Activated CD8-positive, alpha-beta memory T cell treated with anti-CD3 and anti-CD28 coated beads, Interleukin-2, amount 10 ng/mL, durations not matched to agents 7 days and 5 days (primary cell): ENCODE measurements around the gene ATAD3A. TPM values are rescaled to one million over a fixed set of nuclear protein-coding genes. Genes with fewer than 3 reads are reported as not detected.

ENCODE experiments used
- ATAC-seq: fragments of 150-1000 bp; cut with Tn5 transposase; one replicate; pipeline ENCODE4 v1.10.0; 2021; ENCODE audit warnings: moderate library complexity
- CTCF ChIA-PET: fragments of 350-600 bp; sonication (Branson Sonifier 250); formaldehyde crosslinking; loops from one replicate; lab custom pipeline; 2021; ENCODE audit warnings: antibody characterized with exemption; lab: Charles Lee
- DNase-seq: peaks from one replicate; pipeline ENCODE4 v3.0.0-alpha.2; 2020
- H3K27ac Mint-ChIP-seq: one replicate; pipeline ENCODE4 v1.8.0; 2021; ENCODE audit warnings: mild to moderate bottlenecking, mixed read lengths
- H3K27me3 Mint-ChIP-seq: one replicate; pipeline ENCODE4 v1.8.0; 2021; ENCODE audit warnings: mixed read lengths
- H3K36me3 Mint-ChIP-seq: one replicate; pipeline ENCODE4 v1.8.0; 2021; ENCODE audit warnings: mild to moderate bottlenecking, mixed read lengths
- H3K4me1 Mint-ChIP-seq: one replicate; pipeline ENCODE4 v1.8.0; 2021; ENCODE audit warnings: mixed read lengths
- H3K4me3 Mint-ChIP-seq: one replicate; pipeline ENCODE4 v1.8.0; 2021; ENCODE audit warnings: mild to moderate bottlenecking, moderate library complexity, mixed read lengths
- H3K9me3 Mint-ChIP-seq: one replicate; pipeline ENCODE4 v1.8.0; 2022; ENCODE audit warnings: low read depth, mixed read lengths
- total RNA-seq, 2 experiments: library from RNA; stranded (reverse); gene quantifications; one replicate each; pipeline ENCODE4 v1.2.3, GENCODE V29; 2021

ATAD3A gene
- total RNA-seq, 2 experiments from 2014 or later, result 45.1 to 58.9 TPM

DNA sequence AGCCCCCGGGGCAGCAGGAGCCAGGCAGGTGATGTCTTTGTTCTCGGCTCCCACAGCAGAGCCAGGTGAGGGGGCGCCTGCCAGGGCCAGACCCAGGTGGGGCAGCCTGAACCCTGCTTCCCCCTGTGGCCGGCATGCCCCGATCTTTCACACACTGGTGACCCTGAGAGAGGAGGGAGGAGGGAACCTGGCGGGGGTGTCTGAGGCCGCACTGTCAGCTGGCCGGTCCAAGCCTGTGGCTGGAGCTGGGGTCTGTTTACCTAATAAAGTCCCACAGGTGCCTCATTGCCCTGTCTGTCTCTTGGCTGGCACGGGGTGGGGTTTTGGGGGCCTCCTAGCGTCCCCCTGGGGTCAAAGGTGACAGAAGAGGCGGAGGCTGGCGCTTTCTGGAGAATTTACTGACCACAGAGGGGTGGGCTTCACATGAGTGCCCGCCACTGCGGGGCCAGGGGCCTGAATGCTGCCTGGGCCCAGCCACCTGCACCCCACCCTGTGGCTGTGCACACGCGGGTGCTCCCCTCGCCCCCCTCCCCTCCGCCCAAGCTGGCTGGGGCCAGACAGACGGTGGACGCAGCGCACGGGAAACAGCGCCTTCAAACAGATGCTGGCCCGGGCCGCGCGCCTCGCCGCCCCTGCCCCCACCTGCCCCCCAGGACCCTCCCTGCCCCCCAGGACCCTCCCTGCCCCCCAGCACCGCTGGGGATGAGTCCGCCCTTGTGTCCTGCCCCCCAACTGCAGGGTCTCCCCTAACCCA, 22.6 kb downstream of the ATAD3A start:
- DNase-seq (no peak), ATAC-seq (no peak)
- H3K4me3 Mint-ChIP-seq, result no peak overlapping the region
- H3K27me3 Mint-ChIP-seq, result no peaks in the 10 kb centered on the region
- H3K9me3 Mint-ChIP-seq, result peaks cover 5% of the 10 kb centered on the region
- CTCF ChIA-PET, result no interaction called here
- H3K27ac Mint-ChIP-seq, result no peak overlapping the region
- H3K4me1 Mint-ChIP-seq, result no peaks in the 10 kb centered on the region
- peaks cover 22% of the 10 kb centered on the region for H3K36me3 Mint-ChIP-seq

DNA sequence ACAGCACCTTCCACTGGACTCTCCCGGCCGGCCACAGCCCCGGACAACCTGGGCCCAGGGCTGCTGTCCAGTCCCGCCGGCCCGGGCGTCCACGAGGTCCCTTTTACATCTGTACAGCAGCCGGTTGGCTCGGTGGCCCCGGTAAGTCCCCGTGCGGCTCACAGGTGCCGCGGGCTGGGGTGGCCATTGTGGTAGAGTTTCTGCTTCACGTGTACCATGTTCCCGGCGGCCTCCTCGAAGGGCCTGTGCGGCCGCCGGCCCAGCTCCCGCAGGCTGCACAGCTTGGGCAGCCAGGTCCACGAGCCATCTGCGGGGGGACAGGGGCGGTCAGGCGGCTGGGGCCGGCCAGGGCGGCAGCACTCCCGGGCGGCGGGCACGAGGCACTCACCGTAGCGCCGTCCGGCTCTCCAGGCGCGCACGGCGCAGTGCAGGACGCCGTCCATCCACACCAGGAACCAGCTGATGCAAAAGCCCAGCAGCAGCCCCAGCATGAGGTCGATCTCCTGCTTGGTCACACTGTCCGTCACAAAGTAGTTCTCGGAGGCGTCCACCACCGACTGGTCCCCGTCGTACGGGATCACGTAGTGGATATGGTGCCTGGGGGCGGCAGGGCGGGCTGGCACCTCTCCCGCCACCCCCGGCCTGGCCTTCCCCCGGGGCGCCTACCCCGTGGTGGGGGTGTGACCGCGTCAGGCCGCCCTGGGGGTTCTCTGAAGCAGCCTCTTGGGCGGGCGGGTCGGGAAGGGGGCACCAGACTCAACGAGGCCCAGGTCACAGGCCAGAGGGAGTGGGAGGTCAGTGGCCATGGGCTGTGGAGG, 23.4 kb downstream of the ATAD3A start:
- no peaks in the 10 kb centered on the region for H3K27me3 Mint-ChIP-seq
- no peak overlapping the region for H3K27ac Mint-ChIP-seq
- no peak for ATAC-seq
- DNase-seq, result no peak
- H3K36me3 Mint-ChIP-seq, result peaks cover 14% of the 10 kb centered on the region
- CTCF ChIA-PET, result no interaction called here
- H3K4me3 Mint-ChIP-seq, result no peak overlapping the region
- H3K9me3 Mint-ChIP-seq, result peaks cover 5% of the 10 kb centered on the region
- H3K4me1 Mint-ChIP-seq, result no peaks in the 10 kb centered on the region

DNA sequence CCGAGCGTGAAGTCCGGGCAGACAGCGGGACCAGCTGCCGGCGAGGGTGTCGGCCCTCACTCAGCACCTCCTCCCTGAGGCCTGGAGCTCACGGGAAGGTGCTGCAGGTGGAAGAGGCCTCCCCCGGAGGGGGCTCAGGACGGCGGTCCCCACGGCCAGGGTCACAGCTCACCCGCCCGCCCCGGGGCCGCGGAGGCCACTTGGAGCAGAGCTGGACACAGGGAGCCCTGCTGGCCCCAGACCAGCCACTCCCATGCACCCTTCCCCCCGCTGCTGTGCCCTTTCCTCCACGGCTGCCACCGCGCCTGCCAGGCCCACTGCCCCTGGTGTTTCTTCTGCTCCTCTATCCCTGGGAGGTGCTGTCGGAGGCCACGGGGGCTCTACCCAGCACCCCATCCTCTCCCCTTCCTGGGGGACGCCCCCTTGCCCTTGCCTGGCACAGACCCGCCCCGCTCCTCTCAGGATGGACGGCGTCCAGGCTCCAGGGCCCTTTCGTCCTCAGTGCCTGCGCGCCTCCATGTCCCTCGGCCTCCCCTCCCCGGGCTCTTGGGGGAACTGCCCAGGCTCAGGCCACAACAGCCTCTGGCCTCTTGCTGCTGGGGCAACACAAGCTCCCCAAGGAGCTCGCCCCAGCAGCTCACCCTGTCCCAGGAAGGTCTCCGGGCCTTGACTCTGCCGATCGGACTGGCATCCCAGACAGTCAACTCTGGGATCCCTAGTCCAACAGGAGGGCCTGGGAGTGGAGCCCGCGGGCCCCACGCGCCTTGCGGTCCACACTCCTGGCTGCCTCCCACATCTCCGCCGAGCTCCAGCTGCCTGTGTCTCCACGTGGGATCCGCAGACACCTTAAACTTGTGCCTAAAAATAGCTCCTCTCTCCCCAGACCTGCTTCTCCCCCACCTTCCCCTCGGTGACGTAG, 24.3 kb downstream of the ATAD3A start:
- H3K27ac Mint-ChIP-seq, result no peak overlapping the region
- DNase-seq (no peak), ATAC-seq (no peak)
- H3K9me3 Mint-ChIP-seq, result peaks cover 5% of the 10 kb centered on the region
- H3K27me3 Mint-ChIP-seq, result no peaks in the 10 kb centered on the region
- H3K4me1 Mint-ChIP-seq, result no peaks in the 10 kb centered on the region
- CTCF ChIA-PET, result no interaction called here
- H3K36me3 Mint-ChIP-seq, result peaks cover 8% of the 10 kb centered on the region
- H3K4me3 Mint-ChIP-seq, result no peak overlapping the region

DNA sequence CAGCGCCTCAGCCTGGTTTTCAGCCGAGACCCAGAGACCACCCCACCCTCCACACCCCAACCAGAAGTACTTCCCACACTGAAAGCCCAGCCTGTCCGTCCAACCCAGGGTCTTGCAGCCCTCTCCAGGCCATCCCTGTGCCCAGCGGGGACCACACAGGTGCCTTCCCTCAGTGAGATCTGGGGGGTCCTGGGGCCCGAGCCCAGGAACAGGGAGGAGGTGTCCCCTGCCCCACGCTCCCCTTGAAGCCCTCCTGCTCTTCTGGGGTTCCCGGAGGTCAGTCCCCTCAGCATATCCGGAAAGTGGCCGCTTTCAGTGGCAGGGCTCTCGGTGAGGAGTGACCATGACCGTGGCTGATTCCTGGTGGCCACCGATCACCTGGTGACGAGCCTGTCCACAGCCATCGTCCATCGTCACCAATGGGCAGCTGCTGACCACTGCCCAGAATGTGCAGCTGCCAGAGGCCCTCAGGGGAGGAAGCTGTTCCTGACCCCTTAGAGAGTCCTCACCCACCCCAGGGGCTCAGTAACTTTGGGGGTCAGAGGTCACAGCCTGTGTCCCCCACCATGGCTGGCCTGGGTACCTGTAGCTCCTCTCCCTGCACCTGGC, 25.1 kb downstream of the ATAD3A start:
- H3K4me3 Mint-ChIP-seq, result no peak overlapping the region
- CTCF ChIA-PET, result no interaction called here
- H3K9me3 Mint-ChIP-seq, result peaks cover 2% of the 10 kb centered on the region
- H3K27ac Mint-ChIP-seq, result no peak overlapping the region
- no peaks in the 10 kb centered on the region for H3K27me3 Mint-ChIP-seq
- peaks cover 8% of the 10 kb centered on the region for H3K36me3 Mint-ChIP-seq
- no peaks in the 10 kb centered on the region for H3K4me1 Mint-ChIP-seq
- ATAC-seq (no peak), DNase-seq (no peak)

DNA sequence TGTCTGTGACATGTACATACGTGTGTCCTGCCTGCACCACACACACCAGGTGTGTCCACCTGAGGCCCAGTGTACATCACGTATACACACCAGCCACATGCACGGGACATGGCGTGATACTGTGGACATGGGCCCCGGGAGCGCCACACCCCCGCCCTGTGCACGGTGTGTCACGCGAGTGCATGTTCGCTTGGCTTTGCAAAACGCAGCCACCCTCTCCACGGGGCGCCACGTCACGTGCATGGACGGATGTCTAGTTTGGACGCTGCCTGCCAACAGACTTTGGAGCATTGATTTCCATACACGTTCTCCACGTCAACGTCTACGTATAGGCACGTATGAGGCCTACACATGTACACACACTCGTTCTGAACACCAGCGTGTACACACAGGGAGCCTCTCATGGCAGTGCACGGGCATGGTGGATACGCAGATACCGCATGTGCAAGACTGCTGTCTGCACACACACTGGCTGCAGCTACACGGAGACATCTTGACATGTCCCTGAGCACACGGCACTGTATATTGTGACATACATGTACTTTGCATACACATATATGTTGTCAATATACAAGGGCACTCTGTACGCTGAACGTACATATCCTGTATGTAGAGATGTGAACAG, 25.8 kb downstream of the ATAD3A start:
- H3K27ac Mint-ChIP-seq, result no peak overlapping the region
- no peaks in the 10 kb centered on the region for H3K27me3 Mint-ChIP-seq
- ATAC-seq (no peak), DNase-seq (no peak)
- H3K36me3 Mint-ChIP-seq, result peaks cover 6% of the 10 kb centered on the region
- CTCF ChIA-PET, result no interaction called here
- no peaks in the 10 kb centered on the region for H3K9me3 Mint-ChIP-seq
- H3K4me3 Mint-ChIP-seq, result no peak overlapping the region
- no peaks in the 10 kb centered on the region for H3K4me1 Mint-ChIP-seq

DNA sequence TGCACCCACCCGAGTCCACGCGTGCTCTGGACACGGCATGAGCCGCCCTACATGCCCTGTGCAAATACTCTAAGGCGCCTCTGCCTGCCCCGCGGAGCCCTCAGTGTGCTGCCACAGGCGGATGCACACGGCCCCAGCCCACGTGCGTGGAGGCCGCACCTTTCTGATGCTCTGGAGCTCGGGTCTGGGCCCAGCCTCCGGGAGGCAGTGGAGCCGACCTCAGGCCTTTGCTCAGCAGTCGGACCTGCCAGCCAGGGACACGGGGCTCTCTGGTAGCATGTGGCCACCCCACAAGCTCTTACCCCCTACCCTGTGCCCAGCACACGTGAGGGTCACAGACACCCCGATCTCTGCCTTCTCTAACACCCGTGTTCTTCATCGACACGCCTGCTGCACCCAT, 26.4 kb downstream of the ATAD3A start:
- Mint-ChIP-seq H3K36me3 (peaks cover 5% of the 10 kb centered on the region), H3K9me3 (no peaks in the 10 kb centered on the region), H3K27me3 (no peaks in the 10 kb centered on the region), H3K4me3 (no peak overlapping the region), H3K27ac (no peak overlapping the region), H3K4me1 (no peaks in the 10 kb centered on the region)
- CTCF ChIA-PET, result interaction anchor here (0.7 kb wide), 1 partner anchor 34 kb away, joined by 4 read pairs; no protein-coding TSS in a partner anchor
- DNase-seq, result no peak
- no peak for ATAC-seq

DNA sequence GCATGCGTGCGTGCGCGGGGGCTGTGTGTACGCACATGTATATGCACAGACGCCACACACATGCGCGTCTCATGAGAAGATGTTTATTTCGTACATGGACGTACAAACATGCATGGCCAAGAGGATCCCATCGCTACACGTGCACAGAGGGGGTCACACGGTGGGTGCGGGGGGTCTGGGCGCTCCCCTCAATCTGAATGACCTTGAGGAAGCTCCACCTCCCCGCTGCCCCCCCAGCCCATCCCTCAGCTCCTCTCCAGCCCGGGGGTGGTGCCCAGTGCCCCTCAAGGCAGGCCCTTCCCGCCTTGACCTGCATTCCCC, 27.0 kb downstream of the ATAD3A start:
- H3K9me3 Mint-ChIP-seq, result no peaks in the 10 kb centered on the region
- CTCF ChIA-PET, result interaction anchor here (0.7 kb wide), 1 partner anchor 34 kb away, joined by 4 read pairs; no protein-coding TSS in a partner anchor
- H3K4me1 Mint-ChIP-seq, result no peaks in the 10 kb centered on the region
- no peak for ATAC-seq
- no peak for DNase-seq
- no peak overlapping the region for H3K4me3 Mint-ChIP-seq
- H3K36me3 Mint-ChIP-seq, result peaks cover 5% of the 10 kb centered on the region
- H3K27me3 Mint-ChIP-seq, result no peaks in the 10 kb centered on the region
- H3K27ac Mint-ChIP-seq, result no peak overlapping the region

DNA sequence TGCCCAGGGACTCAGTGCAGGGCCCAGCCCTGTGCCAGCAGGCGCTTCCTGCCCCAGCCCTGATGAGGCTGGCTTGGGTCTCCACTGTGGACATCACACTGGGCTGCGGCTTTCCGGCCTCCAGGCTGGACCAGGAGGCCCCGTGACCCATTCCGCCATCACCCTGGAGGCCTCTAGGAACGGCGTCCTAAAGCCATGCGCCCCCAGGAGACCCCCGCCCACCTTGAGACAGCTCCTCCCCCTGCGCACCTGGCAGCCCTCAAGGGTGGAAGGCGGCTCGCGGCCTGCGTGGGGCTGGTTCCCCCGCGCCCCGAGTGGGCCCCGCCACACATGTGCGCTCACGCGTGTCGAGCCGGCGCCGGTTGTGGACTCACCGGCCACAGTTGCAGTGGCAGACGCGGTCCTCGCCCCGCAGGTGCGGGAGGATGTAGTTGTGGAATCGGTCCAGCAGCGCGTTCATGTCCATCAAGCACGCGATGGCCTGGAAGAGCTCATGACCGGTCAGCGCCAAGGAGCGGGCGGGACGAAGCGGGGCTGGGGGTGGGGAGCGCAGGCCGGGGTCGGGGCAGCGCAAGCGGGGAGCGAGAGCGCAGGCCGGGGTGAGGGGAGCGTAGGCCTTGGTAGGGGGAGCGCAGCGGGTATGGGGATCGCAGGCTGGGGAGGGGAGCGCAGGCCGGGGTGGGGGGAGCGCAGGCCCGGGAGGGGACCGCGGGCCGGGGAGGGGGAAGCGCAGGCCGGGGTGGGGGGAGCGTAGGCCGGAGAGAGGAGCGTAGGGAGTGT, 27.5 kb downstream of the ATAD3A start:
- ATAC-seq (no peak), DNase-seq (no peak)
- Mint-ChIP-seq H3K36me3 (peaks cover 5% of the 10 kb centered on the region), H3K27me3 (no peaks in the 10 kb centered on the region), H3K4me1 (no peaks in the 10 kb centered on the region), H3K27ac (no peak overlapping the region), H3K4me3 (no peak overlapping the region), H3K9me3 (no peaks in the 10 kb centered on the region)
- CTCF ChIA-PET, result no interaction called here

DNA sequence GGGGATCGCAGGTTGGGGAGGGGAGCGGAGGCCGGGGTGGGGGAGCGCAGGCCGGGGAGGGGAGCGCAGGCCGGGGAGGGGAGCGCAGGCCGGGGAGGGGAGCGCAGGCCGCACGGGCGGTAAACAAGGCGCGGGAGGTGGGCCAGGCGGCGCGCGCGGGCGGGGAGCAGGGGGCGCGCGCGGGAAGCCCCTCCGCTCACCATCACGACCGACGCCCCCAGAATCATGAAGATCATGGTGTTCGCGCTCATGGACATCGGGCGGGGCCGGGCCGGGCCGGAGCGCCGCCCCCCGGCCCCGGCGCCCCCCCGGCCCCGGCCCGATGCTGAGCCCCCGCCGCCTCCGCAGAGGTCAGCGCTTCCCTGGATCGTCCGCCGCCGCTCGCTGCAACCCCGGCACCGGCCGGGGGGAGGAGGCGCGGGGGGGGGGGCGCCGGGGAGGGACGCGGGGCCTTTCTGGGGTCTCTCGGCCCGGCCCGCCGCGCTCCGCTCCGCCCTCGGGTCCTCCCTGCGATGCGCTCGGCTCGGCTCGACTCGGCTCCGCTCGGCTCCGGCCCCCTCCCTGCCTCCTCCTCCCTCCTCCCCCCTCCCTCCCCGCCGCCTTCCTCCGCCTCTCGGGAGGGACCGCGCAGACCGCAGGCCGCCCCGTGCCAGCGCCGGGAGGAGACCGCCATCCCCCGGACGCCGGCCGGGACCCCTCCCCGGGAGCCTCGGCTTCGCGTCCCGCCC, 28.3 kb downstream of the ATAD3A start, which contains the start of gene TMEM240:
TMEM240 (minus strand) TSS at position 535 of the 728 bp plus-strand sequence; CDS start at position 257, 278 bp downstream.
- Mint-ChIP-seq H3K4me3 (no peak within 1 kb of the TSS), H3K27ac (no peak within 1 kb of the TSS), H3K9me3 (no peaks in the 10 kb centered on the region), H3K4me1 (no peaks in the 10 kb centered on the region), H3K36me3 (peaks cover 5% of the 10 kb centered on the region), H3K27me3 (no peaks in the 10 kb centered on the region)
- CTCF ChIA-PET, result no interaction called here
- peak; percentile 50 for ATAC-seq
- DNase-seq, result peak; percentile 55

DNA sequence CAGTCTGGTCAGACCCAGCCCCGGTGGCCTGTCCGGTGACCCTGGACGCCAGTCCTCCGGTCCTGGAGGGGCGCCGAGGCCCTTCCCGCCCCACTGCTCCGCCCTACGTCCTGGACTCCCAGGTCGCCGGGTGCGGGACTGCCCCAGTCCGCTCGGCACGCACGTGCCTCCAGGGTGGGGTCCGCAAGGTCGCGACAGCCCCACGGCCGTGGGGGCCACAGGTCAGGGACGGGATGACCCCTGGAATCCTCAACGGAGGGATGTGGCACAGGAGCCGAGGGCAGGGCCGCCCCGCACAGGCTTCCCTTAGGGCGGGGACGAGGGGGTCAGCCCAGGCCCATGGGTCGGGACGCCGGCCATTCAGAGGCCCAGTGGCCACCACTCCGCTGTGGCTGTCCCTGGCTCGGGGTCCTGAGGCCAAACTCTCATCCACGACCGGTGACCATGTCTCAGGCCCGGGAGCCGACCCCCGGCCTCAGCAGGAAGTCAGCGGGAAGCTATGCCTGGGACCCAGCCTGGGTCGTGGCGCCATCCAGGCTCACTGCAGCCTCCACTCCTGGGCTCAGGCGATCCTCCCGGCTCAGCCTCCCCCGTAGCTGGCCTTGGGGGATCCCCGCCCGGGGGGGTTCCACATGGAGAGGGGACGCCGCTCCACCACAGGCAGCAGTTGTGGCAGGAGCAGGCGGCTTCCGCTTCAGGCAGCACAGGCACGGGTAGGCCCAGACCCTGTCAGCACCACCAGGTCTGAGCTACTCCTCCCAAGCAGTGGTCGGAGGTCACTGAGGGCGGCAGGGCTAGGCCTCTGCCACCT, 29.1 kb downstream of the ATAD3A start:
- CTCF ChIA-PET, result no interaction called here

More for the DNA sequence above, 29.1 kb downstream of the ATAD3A start:
- Mint-ChIP-seq H3K36me3 (peaks cover 5% of the 10 kb centered on the region), H3K4me1 (no peaks in the 10 kb centered on the region), H3K27me3 (no peaks in the 10 kb centered on the region), H3K9me3 (no peaks in the 10 kb centered on the region), H3K4me3 (no peak overlapping the region), H3K27ac (no peak overlapping the region)
- no peak for DNase-seq
- no peak for ATAC-seq
